Measurements from ENCODE around the gene MAP2K7. TPM values are rescaled to one million over a fixed set of nuclear protein-coding genes. Genes with fewer than 3 reads are reported as not detected.
"Not testable (repeated sequence)": the region's sequence is repeated elsewhere in the genome, so short reads cannot be mapped to it uniquely, and the experiment has no call there.

The MAP2K7 gene
- 10 to 100 TPM; 36.5 to 39.9 TPM for total RNA-seq

- ATAC-seq (peak; percentile 86), DNase-seq (peak; percentile 100)
- peaks cover 26% of the 10 kb centered on the region for H3K4me1 Mint-ChIP-seq (ENCODE audit: low read depth)
- CTCF ChIA-PET, result interaction anchor here (0.6 to 5.1 kb wide), 13 partner anchors 12 to 233 kb away, joined by 3 to 40 read pairs (median 3); partner anchors contain the start of genes SNAPC2 and TRAPPC5
- H3K9me3 Mint-ChIP-seq (ENCODE audit: insufficient read depth), result no peaks in the 10 kb centered on the region
- POLR2A ChIA-PET, result interaction anchor here (0.6 to 1.5 kb wide), 9 partner anchors 9 to 1014 kb away, joined by 3 to 9 read pairs (median 3); partner anchors contain the start of genes SNAPC2, TGFBR3L and TIMM44
- H3K27me3 Mint-ChIP-seq (ENCODE audit: low read depth), result no peaks in the 10 kb centered on the region
- peak within 1 kb of the TSS; percentile 95 for H3K27ac Mint-ChIP-seq
- H3K4me3 Mint-ChIP-seq, result peak within 1 kb of the TSS; percentile 85
- peaks cover 19% of the 10 kb centered on the region for H3K36me3 Mint-ChIP-seq (ENCODE audit: low read depth)
These were observed at the start of gene MAP2K7 for GRCh38 chr19:7903244-7904073. Gene MAP2K7 (plus strand): TSS chr19:7903877. CDS start chr19:7903945, 68 bp downstream.

- Mint-ChIP-seq H3K4me1 (ENCODE audit: low read depth) (peaks cover 2% of the 10 kb centered on the region), H3K27me3 (ENCODE audit: low read depth) (peaks cover under 1% of the 10 kb centered on the region), H3K27ac (no peak overlapping the region), H3K36me3 (ENCODE audit: low read depth) (no peaks in the 10 kb centered on the region), H3K9me3 (ENCODE audit: insufficient read depth) (no peaks in the 10 kb centered on the region), H3K4me3 (no peak overlapping the region)
- ChIA-PET CTCF (no interaction called here), POLR2A (no interaction called here)
- no peak for ATAC-seq
- DNase-seq, result no peak
These were observed 48.1 kb upstream of the MAP2K7 start for GRCh38 chr19:7855426-7856108.

- H3K27ac Mint-ChIP-seq, result no peak overlapping the region
- peaks cover 2% of the 10 kb centered on the region for H3K4me1 Mint-ChIP-seq (ENCODE audit: low read depth)
- ChIA-PET POLR2A (no interaction called here), CTCF (interaction anchor here (2.9 kb wide), 1 partner anchor 13 kb away, joined by 19 read pairs; no protein-coding TSS in a partner anchor)
- H3K27me3 Mint-ChIP-seq (ENCODE audit: low read depth), result peaks cover 7% of the 10 kb centered on the region
- ATAC-seq (no peak), DNase-seq (no peak)
- no peaks in the 10 kb centered on the region for H3K36me3 Mint-ChIP-seq (ENCODE audit: low read depth)
- no peak overlapping the region for H3K4me3 Mint-ChIP-seq
- H3K9me3 Mint-ChIP-seq (ENCODE audit: insufficient read depth), result no peaks in the 10 kb centered on the region
These were observed 47.5 kb upstream of the MAP2K7 start for GRCh38 chr19:7856109-7856591.

GRCh38 chr19:7856679-7857663, 46.7 kb upstream of the MAP2K7 start:
- ChIA-PET POLR2A (interaction anchor here (0.7 kb wide), 1 partner anchor 87 kb away, joined by 3 read pairs; no protein-coding TSS in a partner anchor), CTCF (interaction anchor here (2.9 kb wide), 1 partner anchor 12 kb away, joined by 19 read pairs; no protein-coding TSS in a partner anchor)
- no peaks in the 10 kb centered on the region for H3K36me3 Mint-ChIP-seq (ENCODE audit: low read depth)
- DNase-seq (no peak), ATAC-seq (no peak)
- no peak overlapping the region for H3K4me3 Mint-ChIP-seq
- H3K4me1 Mint-ChIP-seq (ENCODE audit: low read depth), result peaks cover 2% of the 10 kb centered on the region
- no peak overlapping the region for H3K27ac Mint-ChIP-seq
- peaks cover 13% of the 10 kb centered on the region for H3K27me3 Mint-ChIP-seq (ENCODE audit: low read depth)
- no peaks in the 10 kb centered on the region for H3K9me3 Mint-ChIP-seq (ENCODE audit: insufficient read depth)

- Mint-ChIP-seq H3K27me3 (ENCODE audit: low read depth) (peaks cover 13% of the 10 kb centered on the region), H3K36me3 (ENCODE audit: low read depth) (no peaks in the 10 kb centered on the region), H3K27ac (no peak overlapping the region), H3K4me1 (ENCODE audit: low read depth) (peaks cover 3% of the 10 kb centered on the region), H3K4me3 (no peak overlapping the region), H3K9me3 (ENCODE audit: insufficient read depth) (no peaks in the 10 kb centered on the region)
- DNase-seq, result no peak
- CTCF ChIA-PET, result interaction anchor here (1.0 to 2.9 kb wide), 3 partner anchors 11 to 177 kb away, joined by 3 to 19 read pairs (median 5); partner anchors contain the start of genes MAP2K7 and TRAPPC5
- no peak for ATAC-seq
- POLR2A ChIA-PET, result interaction anchor here (0.7 kb wide), 1 partner anchor 86 kb away, joined by 3 read pairs; no protein-coding TSS in a partner anchor
These were observed 46.0 kb upstream of the MAP2K7 start for GRCh38 chr19:7857727-7858108.

GRCh38 chr19:7858109-7858770, 45.4 kb upstream of the MAP2K7 start:
- DNase-seq (no peak), ATAC-seq (no peak)
- Mint-ChIP-seq H3K27ac (no peak overlapping the region), H3K4me3 (no peak overlapping the region), H3K27me3 (ENCODE audit: low read depth) (peaks cover 13% of the 10 kb centered on the region), H3K9me3 (ENCODE audit: insufficient read depth) (no peaks in the 10 kb centered on the region), H3K4me1 (ENCODE audit: low read depth) (peaks cover 2% of the 10 kb centered on the region), H3K36me3 (ENCODE audit: low read depth) (no peaks in the 10 kb centered on the region)
- ChIA-PET POLR2A (interaction anchor here (0.7 kb wide), 1 partner anchor 86 kb away, joined by 3 read pairs; no protein-coding TSS in a partner anchor), CTCF (interaction anchor here (1.0 to 2.9 kb wide), 3 partner anchors 11 to 177 kb away, joined by 3 to 19 read pairs (median 5); partner anchors contain the start of genes MAP2K7 and TRAPPC5)

- peaks cover 19% of the 10 kb centered on the region for H3K27me3 Mint-ChIP-seq (ENCODE audit: low read depth)
- POLR2A ChIA-PET; H3K4me3 Mint-ChIP-seq; ATAC-seq; H3K36me3 Mint-ChIP-seq (ENCODE audit: low read depth); H3K27ac Mint-ChIP-seq; H3K9me3 Mint-ChIP-seq (ENCODE audit: insufficient read depth); DNase-seq; H3K4me1 Mint-ChIP-seq (ENCODE audit: low read depth): not testable (repeated sequence)
- CTCF ChIA-PET, result interaction anchor here (1.8 to 2.9 kb wide), 2 partner anchors 10 to 178 kb away, joined by 5 to 19 read pairs; partner anchors contain the start of gene TRAPPC5
These were observed 44.6 kb upstream of the MAP2K7 start for GRCh38 chr19:7859087-7859486.

- H3K36me3 Mint-ChIP-seq (ENCODE audit: low read depth), result no peaks in the 10 kb centered on the region
- POLR2A ChIA-PET, result interaction anchor here (0.6 kb wide), 1 partner anchor 734 kb away, joined by 4 read pairs; no protein-coding TSS in a partner anchor
- H3K9me3 Mint-ChIP-seq (ENCODE audit: insufficient read depth), result no peaks in the 10 kb centered on the region
- peaks cover 8% of the 10 kb centered on the region for H3K4me1 Mint-ChIP-seq (ENCODE audit: low read depth)
- CTCF ChIA-PET, result interaction anchor here (1.8 to 2.5 kb wide), 2 partner anchors 9 to 60 kb away, joined by 8 to 9 read pairs; partner anchors contain the start of gene SNAPC2
- DNase-seq (no peak), ATAC-seq (no peak)
- H3K27me3 Mint-ChIP-seq (ENCODE audit: low read depth), result peaks cover 24% of the 10 kb centered on the region
- no peak overlapping the region for H3K27ac Mint-ChIP-seq
- no peak overlapping the region for H3K4me3 Mint-ChIP-seq
These were observed 43.6 kb upstream of the MAP2K7 start for GRCh38 chr19:7859831-7860713.

GRCh38 chr19:7860714-7861618, 42.7 kb upstream of the MAP2K7 start:
- Mint-ChIP-seq H3K4me1 (ENCODE audit: low read depth) (peaks cover 12% of the 10 kb centered on the region), H3K27me3 (ENCODE audit: low read depth) (peaks cover 30% of the 10 kb centered on the region), H3K36me3 (ENCODE audit: low read depth) (no peaks in the 10 kb centered on the region), H3K4me3 (no peak overlapping the region), H3K27ac (no peak overlapping the region), H3K9me3 (ENCODE audit: insufficient read depth) (no peaks in the 10 kb centered on the region)
- ATAC-seq, result no peak
- ChIA-PET CTCF (interaction anchor here (0.8 to 2.5 kb wide), 4 partner anchors 9 to 59 kb away, joined by 3 to 9 read pairs (median 6); partner anchors contain the start of genes MAP2K7 and SNAPC2), POLR2A (interaction anchor here (0.5 kb wide), 1 partner anchor 592 kb away, joined by 3 read pairs; no protein-coding TSS in a partner anchor)
- no peak for DNase-seq

All from activated CD8-positive, alpha-beta T cell treated with anti-CD3 and anti-CD28 coated beads, Interleukin-2, amount 10 ng/mL, durations not matched to agents 7 days and 5 days (primary cell).